SK-N-SH treated with all-trans-retinoic acid at 6 μM for 48 hours (cell line): ENCODE data around the gene CGB2.

Experiments used
- OSR1 ChIP-seq: fragments of 250-450 bp; sonication (Bioruptor Pico); IDR thresholded peaks from 2 replicates; pipeline ENCODE4 v1.8.0; 2022; ENCODE audit warnings: moderate library complexity, mild to moderate bottlenecking, inconsistent platforms
- PPARA ChIP-seq: fragments of 250-450 bp; sonication (Bioruptor Pico); IDR thresholded peaks from 2 replicates; pipeline ENCODE4 v1.5.0; 2020; ENCODE audit warnings: mild to moderate bottlenecking, borderline replicate concordance
- ZC3H10 ChIP-seq: fragments of 250-450 bp; sonication (Bioruptor Pico); IDR thresholded peaks from 2 replicates; pipeline ENCODE4 v1.5.1; 2021; ENCODE audit warnings: mild to moderate bottlenecking, moderate library complexity
- ZFP30 ChIP-seq: fragments of 450-650 bp; formaldehyde crosslinking; IDR thresholded peaks from 2 replicates; pipeline ENCODE4 v1.5.0; 2022; ENCODE audit warnings: mild to moderate bottlenecking, moderate library complexity
- ZNF70 ChIP-seq: fragments of 450-650 bp; formaldehyde crosslinking; IDR thresholded peaks from 2 replicates; pipeline ENCODE4 v1.5.0; 2020; ENCODE audit warnings: mild to moderate bottlenecking, moderate library complexity
- TF ChIP-seq, protein P1 (sequence below): fragments of 250-450 bp; sonication (Bioruptor Pico); IDR thresholded peaks from 2 replicates; pipeline ENCODE4 v1.8.0; 2020; ENCODE audit warnings: mild to moderate bottlenecking, moderate library complexity, borderline replicate concordance

DNA sequence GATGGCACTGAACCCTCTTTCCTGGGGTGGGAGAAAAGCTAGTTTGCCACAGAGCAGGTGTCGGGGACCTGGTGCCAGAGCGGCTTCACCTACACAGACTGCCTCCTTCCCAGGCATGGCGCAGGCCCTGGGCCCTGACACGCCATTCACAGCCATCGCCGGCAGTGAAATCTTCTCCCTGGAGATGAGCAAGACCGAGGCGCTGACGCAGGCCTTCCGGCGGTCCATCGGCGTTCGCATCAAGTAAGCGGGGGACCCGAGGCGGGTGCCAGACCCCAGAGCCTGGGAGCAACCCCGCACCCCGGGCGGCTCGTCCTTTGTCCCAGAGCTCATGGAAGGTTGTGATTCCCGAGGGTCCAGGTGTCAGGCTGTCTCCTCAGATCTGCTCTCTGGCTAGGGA, 24.8 kb upstream of the CGB2 start:
- TF ChIP-seq ZC3H10 (CRISPR knock-in tag) (no peak), ZFP30 (CRISPR knock-in tag) (no peak), PPARA (CRISPR knock-in tag) (no peak), OSR1 (CRISPR knock-in tag) (no peak), ZNF70 (CRISPR knock-in tag) (no peak)
- TF ChIP-seq, protein P1, sequence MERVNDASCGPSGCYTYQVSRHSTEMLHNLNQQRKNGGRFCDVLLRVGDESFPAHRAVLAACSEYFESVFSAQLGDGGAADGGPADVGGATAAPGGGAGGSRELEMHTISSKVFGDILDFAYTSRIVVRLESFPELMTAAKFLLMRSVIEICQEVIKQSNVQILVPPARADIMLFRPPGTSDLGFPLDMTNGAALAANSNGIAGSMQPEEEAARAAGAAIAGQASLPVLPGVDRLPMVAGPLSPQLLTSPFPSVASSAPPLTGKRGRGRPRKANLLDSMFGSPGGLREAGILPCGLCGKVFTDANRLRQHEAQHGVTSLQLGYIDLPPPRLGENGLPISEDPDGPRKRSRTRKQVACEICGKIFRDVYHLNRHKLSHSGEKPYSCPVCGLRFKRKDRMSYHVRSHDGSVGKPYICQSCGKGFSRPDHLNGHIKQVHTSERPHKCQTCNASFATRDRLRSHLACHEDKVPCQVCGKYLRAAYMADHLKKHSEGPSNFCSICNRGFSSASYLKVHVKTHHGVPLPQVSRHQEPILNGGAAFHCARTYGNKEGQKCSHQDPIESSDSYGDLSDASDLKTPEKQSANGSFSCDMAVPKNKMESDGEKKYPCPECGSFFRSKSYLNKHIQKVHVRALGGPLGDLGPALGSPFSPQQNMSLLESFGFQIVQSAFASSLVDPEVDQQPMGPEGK (CRISPR knock-in tag): no peak
